ENCODE results near the gene ARSI.

DNA sequence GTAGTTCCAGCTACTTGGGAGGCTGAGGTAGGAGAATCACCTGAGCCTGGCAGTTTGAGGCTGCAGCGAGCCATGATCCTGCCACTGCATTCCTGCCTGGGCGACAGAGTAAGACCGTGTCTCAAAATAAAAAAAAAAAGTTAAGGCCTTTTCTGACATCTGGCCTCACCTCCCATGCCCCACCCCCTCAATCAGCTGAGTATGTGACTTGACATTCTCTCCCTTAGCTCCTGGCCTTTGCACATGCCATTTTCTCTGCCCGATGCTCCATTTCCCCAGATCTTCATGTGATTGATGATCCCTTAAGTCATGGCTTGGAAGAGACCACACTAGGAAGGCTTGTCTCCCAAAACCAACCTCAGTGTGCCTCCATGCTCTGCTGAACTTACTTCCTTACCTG is 37.1 kb upstream of the ARSI start:
- TF ChIP-seq, protein P1, sequence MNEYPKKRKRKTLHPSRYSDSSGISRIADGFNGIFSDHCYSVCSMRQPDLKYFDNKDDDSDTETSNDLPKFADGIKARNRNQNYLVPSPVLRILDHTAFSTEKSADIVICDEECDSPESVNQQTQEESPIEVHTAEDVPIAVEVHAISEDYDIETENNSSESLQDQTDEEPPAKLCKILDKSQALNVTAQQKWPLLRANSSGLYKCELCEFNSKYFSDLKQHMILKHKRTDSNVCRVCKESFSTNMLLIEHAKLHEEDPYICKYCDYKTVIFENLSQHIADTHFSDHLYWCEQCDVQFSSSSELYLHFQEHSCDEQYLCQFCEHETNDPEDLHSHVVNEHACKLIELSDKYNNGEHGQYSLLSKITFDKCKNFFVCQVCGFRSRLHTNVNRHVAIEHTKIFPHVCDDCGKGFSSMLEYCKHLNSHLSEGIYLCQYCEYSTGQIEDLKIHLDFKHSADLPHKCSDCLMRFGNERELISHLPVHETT (tag by site-specific recombination; IDR thresholded peaks at IDR 0.05) = no peak
- TF ChIP-seq, protein P2, sequence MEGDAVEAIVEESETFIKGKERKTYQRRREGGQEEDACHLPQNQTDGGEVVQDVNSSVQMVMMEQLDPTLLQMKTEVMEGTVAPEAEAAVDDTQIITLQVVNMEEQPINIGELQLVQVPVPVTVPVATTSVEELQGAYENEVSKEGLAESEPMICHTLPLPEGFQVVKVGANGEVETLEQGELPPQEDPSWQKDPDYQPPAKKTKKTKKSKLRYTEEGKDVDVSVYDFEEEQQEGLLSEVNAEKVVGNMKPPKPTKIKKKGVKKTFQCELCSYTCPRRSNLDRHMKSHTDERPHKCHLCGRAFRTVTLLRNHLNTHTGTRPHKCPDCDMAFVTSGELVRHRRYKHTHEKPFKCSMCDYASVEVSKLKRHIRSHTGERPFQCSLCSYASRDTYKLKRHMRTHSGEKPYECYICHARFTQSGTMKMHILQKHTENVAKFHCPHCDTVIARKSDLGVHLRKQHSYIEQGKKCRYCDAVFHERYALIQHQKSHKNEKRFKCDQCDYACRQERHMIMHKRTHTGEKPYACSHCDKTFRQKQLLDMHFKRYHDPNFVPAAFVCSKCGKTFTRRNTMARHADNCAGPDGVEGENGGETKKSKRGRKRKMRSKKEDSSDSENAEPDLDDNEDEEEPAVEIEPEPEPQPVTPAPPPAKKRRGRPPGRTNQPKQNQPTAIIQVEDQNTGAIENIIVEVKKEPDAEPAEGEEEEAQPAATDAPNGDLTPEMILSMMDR (tag by site-specific recombination; IDR thresholded peaks at IDR 0.05) = no peak
- TF ChIP-seq, protein P3, sequence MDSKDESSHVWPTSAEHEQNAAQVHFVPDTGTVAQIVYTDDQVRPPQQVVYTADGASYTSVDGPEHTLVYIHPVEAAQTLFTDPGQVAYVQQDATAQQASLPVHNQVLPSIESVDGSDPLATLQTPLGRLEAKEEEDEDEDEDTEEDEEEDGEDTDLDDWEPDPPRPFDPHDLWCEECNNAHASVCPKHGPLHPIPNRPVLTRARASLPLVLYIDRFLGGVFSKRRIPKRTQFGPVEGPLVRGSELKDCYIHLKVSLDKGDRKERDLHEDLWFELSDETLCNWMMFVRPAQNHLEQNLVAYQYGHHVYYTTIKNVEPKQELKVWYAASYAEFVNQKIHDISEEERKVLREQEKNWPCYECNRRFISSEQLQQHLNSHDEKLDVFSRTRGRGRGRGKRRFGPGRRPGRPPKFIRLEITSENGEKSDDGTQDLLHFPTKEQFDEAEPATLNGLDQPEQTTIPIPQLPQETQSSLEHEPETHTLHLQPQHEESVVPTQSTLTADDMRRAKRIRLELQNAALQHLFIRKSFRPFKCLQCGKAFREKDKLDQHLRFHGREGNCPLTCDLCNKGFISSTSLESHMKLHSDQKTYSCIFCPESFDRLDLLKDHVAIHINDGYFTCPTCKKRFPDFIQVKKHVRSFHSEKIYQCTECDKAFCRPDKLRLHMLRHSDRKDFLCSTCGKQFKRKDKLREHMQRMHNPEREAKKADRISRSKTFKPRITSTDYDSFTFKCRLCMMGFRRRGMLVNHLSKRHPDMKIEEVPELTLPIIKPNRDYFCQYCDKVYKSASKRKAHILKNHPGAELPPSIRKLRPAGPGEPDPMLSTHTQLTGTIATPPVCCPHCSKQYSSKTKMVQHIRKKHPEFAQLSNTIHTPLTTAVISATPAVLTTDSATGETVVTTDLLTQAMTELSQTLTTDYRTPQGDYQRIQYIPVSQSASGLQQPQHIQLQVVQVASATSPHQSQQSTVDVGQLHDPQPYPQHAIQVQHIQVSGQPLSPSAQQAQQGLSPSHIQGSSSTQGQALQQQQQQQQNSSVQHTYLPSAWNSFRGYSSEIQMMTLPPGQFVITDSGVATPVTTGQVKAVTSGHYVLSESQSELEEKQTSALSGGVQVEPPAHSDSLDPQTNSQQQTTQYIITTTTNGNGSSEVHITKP (tag by site-specific recombination; IDR thresholded peaks at IDR 0.05) = no peak
- TF ChIP-seq ZNF549 (tag by site-specific recombination; IDR thresholded peaks at IDR 0.05) (no peak), ZNF155 (tag by site-specific recombination; IDR thresholded peaks at IDR 0.05) (no peak), ZNF10 (tag by site-specific recombination; IDR thresholded peaks at IDR 0.05) (no peak), ZNF664 (tag by site-specific recombination; IDR thresholded peaks at IDR 0.05) (no peak), SALL2 (tag by site-specific recombination; IDR thresholded peaks at IDR 0.05; ENCODE audit: borderline replicate concordance) (no peak), ZNF530 (tag by site-specific recombination; IDR thresholded peaks at IDR 0.05; ENCODE audit: low read depth) (no peak), ZBTB17 (tag by site-specific recombination; IDR thresholded peaks at IDR 0.05) (no peak)
- TF ChIP-seq, protein P4, sequence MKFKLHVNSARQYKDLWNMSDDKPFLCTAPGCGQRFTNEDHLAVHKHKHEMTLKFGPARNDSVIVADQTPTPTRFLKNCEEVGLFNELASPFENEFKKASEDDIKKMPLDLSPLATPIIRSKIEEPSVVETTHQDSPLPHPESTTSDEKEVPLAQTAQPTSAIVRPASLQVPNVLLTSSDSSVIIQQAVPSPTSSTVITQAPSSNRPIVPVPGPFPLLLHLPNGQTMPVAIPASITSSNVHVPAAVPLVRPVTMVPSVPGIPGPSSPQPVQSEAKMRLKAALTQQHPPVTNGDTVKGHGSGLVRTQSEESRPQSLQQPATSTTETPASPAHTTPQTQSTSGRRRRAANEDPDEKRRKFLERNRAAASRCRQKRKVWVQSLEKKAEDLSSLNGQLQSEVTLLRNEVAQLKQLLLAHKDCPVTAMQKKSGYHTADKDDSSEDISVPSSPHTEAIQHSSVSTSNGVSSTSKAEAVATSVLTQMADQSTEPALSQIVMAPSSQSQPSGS (tag by site-specific recombination; IDR thresholded peaks at IDR 0.05; ENCODE audit: low read depth) = no peak
- TF ChIP-seq, protein P5, sequence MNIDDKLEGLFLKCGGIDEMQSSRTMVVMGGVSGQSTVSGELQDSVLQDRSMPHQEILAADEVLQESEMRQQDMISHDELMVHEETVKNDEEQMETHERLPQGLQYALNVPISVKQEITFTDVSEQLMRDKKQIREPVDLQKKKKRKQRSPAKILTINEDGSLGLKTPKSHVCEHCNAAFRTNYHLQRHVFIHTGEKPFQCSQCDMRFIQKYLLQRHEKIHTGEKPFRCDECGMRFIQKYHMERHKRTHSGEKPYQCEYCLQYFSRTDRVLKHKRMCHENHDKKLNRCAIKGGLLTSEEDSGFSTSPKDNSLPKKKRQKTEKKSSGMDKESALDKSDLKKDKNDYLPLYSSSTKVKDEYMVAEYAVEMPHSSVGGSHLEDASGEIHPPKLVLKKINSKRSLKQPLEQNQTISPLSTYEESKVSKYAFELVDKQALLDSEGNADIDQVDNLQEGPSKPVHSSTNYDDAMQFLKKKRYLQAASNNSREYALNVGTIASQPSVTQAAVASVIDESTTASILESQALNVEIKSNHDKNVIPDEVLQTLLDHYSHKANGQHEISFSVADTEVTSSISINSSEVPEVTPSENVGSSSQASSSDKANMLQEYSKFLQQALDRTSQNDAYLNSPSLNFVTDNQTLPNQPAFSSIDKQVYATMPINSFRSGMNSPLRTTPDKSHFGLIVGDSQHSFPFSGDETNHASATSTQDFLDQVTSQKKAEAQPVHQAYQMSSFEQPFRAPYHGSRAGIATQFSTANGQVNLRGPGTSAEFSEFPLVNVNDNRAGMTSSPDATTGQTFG (tag by site-specific recombination; IDR thresholded peaks at IDR 0.05; ENCODE audit: borderline replicate concordance) = no peak
- TF ChIP-seq, protein P6, sequence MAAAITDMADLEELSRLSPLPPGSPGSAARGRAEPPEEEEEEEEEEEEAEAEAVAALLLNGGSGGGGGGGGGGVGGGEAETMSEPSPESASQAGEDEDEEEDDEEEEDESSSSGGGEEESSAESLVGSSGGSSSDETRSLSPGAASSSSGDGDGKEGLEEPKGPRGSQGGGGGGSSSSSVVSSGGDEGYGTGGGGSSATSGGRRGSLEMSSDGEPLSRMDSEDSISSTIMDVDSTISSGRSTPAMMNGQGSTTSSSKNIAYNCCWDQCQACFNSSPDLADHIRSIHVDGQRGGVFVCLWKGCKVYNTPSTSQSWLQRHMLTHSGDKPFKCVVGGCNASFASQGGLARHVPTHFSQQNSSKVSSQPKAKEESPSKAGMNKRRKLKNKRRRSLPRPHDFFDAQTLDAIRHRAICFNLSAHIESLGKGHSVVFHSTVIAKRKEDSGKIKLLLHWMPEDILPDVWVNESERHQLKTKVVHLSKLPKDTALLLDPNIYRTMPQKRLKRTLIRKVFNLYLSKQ (tag by site-specific recombination; IDR thresholded peaks at IDR 0.05; ENCODE audit: borderline replicate concordance) = no peak
- TF ChIP-seq, protein P7, sequence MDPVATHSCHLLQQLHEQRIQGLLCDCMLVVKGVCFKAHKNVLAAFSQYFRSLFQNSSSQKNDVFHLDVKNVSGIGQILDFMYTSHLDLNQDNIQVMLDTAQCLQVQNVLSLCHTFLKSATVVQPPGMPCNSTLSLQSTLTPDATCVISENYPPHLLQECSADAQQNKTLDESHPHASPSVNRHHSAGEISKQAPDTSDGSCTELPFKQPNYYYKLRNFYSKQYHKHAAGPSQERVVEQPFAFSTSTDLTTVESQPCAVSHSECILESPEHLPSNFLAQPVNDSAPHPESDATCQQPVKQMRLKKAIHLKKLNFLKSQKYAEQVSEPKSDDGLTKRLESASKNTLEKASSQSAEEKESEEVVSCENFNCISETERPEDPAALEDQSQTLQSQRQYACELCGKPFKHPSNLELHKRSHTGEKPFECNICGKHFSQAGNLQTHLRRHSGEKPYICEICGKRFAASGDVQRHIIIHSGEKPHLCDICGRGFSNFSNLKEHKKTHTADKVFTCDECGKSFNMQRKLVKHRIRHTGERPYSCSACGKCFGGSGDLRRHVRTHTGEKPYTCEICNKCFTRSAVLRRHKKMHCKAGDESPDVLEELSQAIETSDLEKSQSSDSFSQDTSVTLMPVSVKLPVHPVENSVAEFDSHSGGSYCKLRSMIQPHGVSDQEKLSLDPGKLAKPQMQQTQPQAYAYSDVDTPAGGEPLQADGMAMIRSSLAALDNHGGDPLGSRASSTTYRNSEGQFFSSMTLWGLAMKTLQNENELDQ (tag by site-specific recombination; IDR thresholded peaks at IDR 0.05; ENCODE audit: low read depth) = no peak

Measured in HEK293 (cell line).